K562 (cell line): Measurements from ENCODE around the gene ZSCAN21. TPM values are rescaled to one million over a fixed set of nuclear protein-coding genes. Genes with fewer than 3 reads are reported as not detected.

Source experiments
- CBX8 ChIP-seq: fragments of 200-600 bp; sonication (generic); IDR thresholded peaks from 2 replicates; pipeline ENCODE4 v1.6.1; 2012; ENCODE audit warnings: borderline replicate concordance, mixed run types, low read depth, mild to moderate bottlenecking, moderate library complexity, mixed read lengths, low read length, control low read depth, inconsistent platforms; ENCODE audit not compliant: poor library complexity, severe bottlenecking; ENCODE audit errors: extremely low read depth
- CEBPG ChIP-seq, 3 experiments: fragments of 200-800 bp in 1 of 3; sonication (Bioruptor generic) in 1 of 3; sonication (generic) in 1 of 3; formaldehyde crosslinking in 1 of 3; IDR thresholded peaks in 2 of 3; conservative IDR thresholded peaks in 1 of 3; 2 replicates each; pipeline versions ENCODE4 v1.6.1 to v1.8.0; 2016 to 2022; ENCODE audit warnings: missing compliant biosample characterization in 2 of 3, missing genetic modification characterization in 2 of 3, mild to moderate bottlenecking in 1 of 3, missing genetic modification reagents in 1 of 3
- COPS2 ChIP-seq: fragments of 450-650 bp; conservative IDR thresholded peaks from 2 replicates; pipeline ENCODE4 v1.6.1; 2016; ENCODE audit warnings: mild to moderate bottlenecking, moderate library complexity
- DMBX1 ChIP-seq: fragments of 250-450 bp; sonication (Bioruptor Pico); IDR thresholded peaks from 2 replicates; pipeline ENCODE4 v1.8.0; 2022; ENCODE audit warnings: inconsistent platforms, mild to moderate bottlenecking, moderate library complexity, borderline replicate concordance
- ELF1 ChIP-seq: fragments of 200-800 bp; sonication (Bioruptor generic); IDR thresholded peaks from 2 replicates; pipeline ENCODE4 v1.6.1; 2016; ENCODE audit warnings: missing genetic modification characterization, missing compliant biosample characterization
- KDM5B ChIP-seq: fragments of 200-600 bp; sonication (generic); IDR thresholded peaks from 2 replicates; pipeline ENCODE4 v1.6.1; 2012; ENCODE audit warnings: low read depth, mild to moderate bottlenecking, moderate library complexity, low read length, control low read depth, inconsistent platforms; ENCODE audit not compliant: insufficient replicate concordance
- NFIC ChIP-seq: fragments of 450-650 bp; IDR thresholded peaks from 2 replicates; pipeline ENCODE4 v1.6.1; 2017; ENCODE audit warnings: mild to moderate bottlenecking, inconsistent platforms
- RB1 ChIP-seq: fragments of 450-650 bp; IDR thresholded peaks from 2 replicates; pipeline ENCODE4 v1.6.1; 2017; ENCODE audit warnings: low read depth, mild to moderate bottlenecking
- RBM17 ChIP-seq: fragments of 200-400 bp; formaldehyde crosslinking; IDR thresholded peaks from 2 replicates; pipeline ENCODE4 v1.6.1; 2017; ENCODE audit warnings: low read depth, mild to moderate bottlenecking, low read length, borderline replicate concordance
- SIN3A ChIP-seq, 2 experiments: fragments of 150-350 bp in 1 of 2; IDR thresholded peaks; 2 replicates each; pipeline ENCODE4 v1.6.1; 2011 to 2016; ENCODE audit warnings: borderline replicate concordance in 2 of 2, low read depth in 2 of 2, low read length in 2 of 2, mild to moderate bottlenecking in 2 of 2, moderate library complexity in 2 of 2; ENCODE audit not compliant: control insufficient read depth in 1 of 2
- TOE1 ChIP-seq, 2 experiments: fragments of 450-650 bp in 1 of 2; sonication (generic) in 1 of 2; formaldehyde crosslinking in 1 of 2; IDR thresholded peaks; 2 replicates each; pipeline versions ENCODE4 v1.7.1 to v1.8.0; 2016 to 2022; ENCODE audit warnings: borderline replicate concordance in 2 of 2, mild to moderate bottlenecking in 2 of 2, antibody characterized with exemption in 1 of 2, inconsistent platforms in 1 of 2, low read depth in 1 of 2, missing genetic modification reagents in 1 of 2, moderate library complexity in 1 of 2
- ZC3H11A ChIP-seq: IDR thresholded peaks from 2 replicates; pipeline ENCODE4 v1.6.1; 2012; ENCODE audit warnings: low read depth, low read length, improper control_type of control experiment
- ZFP1 ChIP-seq: fragments of 450-650 bp; formaldehyde crosslinking; IDR thresholded peaks from 2 replicates; pipeline ENCODE4 v1.4.0; 2020; ENCODE audit warnings: mild to moderate bottlenecking, mixed read lengths
- ZNF24 ChIP-seq: fragments of 450-650 bp; IDR thresholded peaks from 2 replicates; pipeline ENCODE4 v1.6.1; 2016
- ZNF644 ChIP-seq: fragments of 200-800 bp; sonication (Bioruptor generic); IDR thresholded peaks from 2 replicates; pipeline ENCODE4 v1.6.1; 2016; ENCODE audit warnings: low read depth, missing genetic modification characterization, missing compliant biosample characterization
- polyA plus RNA-seq, 8 experiments: library from polyadenylated mRNA; depleted of rRNA in 4 of 8; stranded (reverse) in 5 of 8; unstranded in 3 of 8; fragments of >200 nt; fragmentation: Nextera tagmentation in 2 of 8; fragmentation: Illumina TruSeq in 1 of 8; extraction: Ambion mirVana in 2 of 8; extraction: Trizol in 1 of 8; gene quantifications; 2 replicates each; pipeline versions ENCODE4 v1.2.1 to v1.2.3, GENCODE V29; 2011 to 2014; ENCODE audit warnings: inconsistent platforms in 1 of 8, missing spikeins in 1 of 8
- total RNA-seq, 7 experiments: library from RNA; depleted of rRNA in 6 of 7; stranded (reverse); fragments of >200 nt in 6 of 7; fragmentation: Illumina TruSeq in 2 of 7; extraction: Trizol in 2 of 7; gene quantifications; 2 replicates each; pipeline versions ENCODE4 v1.2.1 to v1.2.3, GENCODE V29; 2011 to 2021; ENCODE audit warnings: low replicate concordance in 1 of 7
- TF ChIP-seq, protein P1 (sequence below): fragments of 450-650 bp; IDR thresholded peaks from 2 replicates; pipeline ENCODE4 v1.6.1; 2016; ENCODE audit warnings: mild to moderate bottlenecking
- TF ChIP-seq, protein P2 (sequence below): fragments of 250-450 bp; sonication (Bioruptor Pico); IDR thresholded peaks from 2 replicates; pipeline ENCODE4 v1.5.0; 2021; ENCODE audit warnings: mild to moderate bottlenecking, moderate library complexity
- TF ChIP-seq, protein P3 (sequence below): sonication (generic); formaldehyde crosslinking; IDR thresholded peaks from 2 replicates; pipeline ENCODE4 v1.8.1; 2023; ENCODE audit warnings: mild to moderate bottlenecking, missing genetic modification reagents

The ZSCAN21 gene
- total and polyA plus RNA-seq, 9 of the 15 experiments (the other 6 are each of a cell fraction or from before 2014, with no cell fraction given) = 5.9 to 15.5 (median 13.2) TPM

DNA sequence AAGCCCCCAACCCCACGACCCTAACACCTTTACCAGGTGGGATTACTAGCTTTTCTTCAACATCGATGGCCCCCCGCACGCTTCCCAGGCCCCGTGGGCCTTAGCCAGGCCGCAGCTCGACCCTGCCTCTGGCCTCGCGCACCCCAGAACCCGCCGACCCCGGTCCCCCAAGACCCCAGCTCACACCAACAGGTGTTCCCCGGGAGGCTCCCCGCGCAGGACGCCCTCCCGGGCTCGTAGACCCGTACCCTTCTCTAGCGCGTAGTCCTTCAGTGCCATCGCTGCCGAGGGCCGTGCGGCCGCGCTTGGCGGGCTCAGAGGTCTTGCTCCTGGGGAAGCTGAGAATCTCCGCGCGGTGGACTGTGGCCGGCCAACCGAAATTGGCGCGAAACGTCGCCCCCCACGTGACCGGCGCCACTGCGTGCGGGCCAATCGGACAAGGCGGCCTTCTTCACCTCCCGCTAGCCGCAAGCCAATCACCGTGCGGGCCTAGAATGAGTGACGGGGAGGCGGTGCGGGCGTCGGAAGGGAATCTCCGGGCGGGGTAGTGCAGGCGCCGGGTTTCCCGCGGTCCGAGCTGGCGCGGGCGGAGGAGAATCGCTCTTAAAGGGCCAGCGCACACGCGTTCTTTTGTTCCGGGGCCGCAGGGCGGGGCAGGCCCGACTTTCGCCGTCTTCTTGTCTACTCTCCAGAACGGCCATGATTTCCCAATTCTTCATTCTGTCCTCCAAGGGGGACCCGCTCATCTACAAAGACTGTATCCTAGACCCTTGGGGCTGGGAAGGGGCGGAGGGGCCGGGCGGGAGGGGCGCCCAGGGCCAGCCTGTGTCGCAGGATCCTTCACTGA is 51.7 kb downstream of the ZSCAN21 start, which contains the start of the genes AP4M1 and MCM7 (continued):
- TF ChIP-seq ZC3H11A (no peak), ZNF24 (no peak), KDM5B (peak; percentile 52), ZNF644 (tag) (no peak), NFIC (0 out of 2 replicates have a peak, but pooled peaks have one; percentile 29), DMBX1 (no peak), TOE1 (IDR thresholded peaks at IDR 0.05; ENCODE audit: borderline replicate concordance) (peak; percentile 97), TOE1 (CRISPR knock-in tag; IDR thresholded peaks at IDR 0.05; ENCODE audit: borderline replicate concordance, low read depth) (no peak), ZFP1 (CRISPR knock-in tag) (no peak), CEBPG (CRISPR knock-in tag; IDR thresholded peaks at IDR 0.05) (no peak; the same call in 1 of the 2 replicates), CEBPG (tag; conservative IDR thresholded peaks at IDR 0.05 in 1 of 2, IDR thresholded peaks at IDR 0.05 in 1 of 2) (peak in 1 of 2 experiments; percentile 19; a peak in 1 of 4 replicates), ELF1 (tag) (no peak), RB1 (peak; percentile 100), RBM17 (no peak), SIN3A (IDR thresholded peaks at IDR 0.05; ENCODE audit: borderline replicate concordance in 2 of 2, control insufficient read depth in 1 of 2, low read depth in 2 of 2, low read length in 2 of 2) (peak; percentile 19 to 71; a peak in 2 of 4 replicates), COPS2 (no peak), CBX8 (no peak)
- TF ChIP-seq, protein P1, sequence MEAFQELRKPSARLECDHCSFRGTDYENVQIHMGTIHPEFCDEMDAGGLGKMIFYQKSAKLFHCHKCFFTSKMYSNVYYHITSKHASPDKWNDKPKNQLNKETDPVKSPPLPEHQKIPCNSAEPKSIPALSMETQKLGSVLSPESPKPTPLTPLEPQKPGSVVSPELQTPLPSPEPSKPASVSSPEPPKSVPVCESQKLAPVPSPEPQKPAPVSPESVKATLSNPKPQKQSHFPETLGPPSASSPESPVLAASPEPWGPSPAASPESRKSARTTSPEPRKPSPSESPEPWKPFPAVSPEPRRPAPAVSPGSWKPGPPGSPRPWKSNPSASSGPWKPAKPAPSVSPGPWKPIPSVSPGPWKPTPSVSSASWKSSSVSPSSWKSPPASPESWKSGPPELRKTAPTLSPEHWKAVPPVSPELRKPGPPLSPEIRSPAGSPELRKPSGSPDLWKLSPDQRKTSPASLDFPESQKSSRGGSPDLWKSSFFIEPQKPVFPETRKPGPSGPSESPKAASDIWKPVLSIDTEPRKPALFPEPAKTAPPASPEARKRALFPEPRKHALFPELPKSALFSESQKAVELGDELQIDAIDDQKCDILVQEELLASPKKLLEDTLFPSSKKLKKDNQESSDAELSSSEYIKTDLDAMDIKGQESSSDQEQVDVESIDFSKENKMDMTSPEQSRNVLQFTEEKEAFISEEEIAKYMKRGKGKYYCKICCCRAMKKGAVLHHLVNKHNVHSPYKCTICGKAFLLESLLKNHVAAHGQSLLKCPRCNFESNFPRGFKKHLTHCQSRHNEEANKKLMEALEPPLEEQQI = no peak
- TF ChIP-seq, protein P2, sequence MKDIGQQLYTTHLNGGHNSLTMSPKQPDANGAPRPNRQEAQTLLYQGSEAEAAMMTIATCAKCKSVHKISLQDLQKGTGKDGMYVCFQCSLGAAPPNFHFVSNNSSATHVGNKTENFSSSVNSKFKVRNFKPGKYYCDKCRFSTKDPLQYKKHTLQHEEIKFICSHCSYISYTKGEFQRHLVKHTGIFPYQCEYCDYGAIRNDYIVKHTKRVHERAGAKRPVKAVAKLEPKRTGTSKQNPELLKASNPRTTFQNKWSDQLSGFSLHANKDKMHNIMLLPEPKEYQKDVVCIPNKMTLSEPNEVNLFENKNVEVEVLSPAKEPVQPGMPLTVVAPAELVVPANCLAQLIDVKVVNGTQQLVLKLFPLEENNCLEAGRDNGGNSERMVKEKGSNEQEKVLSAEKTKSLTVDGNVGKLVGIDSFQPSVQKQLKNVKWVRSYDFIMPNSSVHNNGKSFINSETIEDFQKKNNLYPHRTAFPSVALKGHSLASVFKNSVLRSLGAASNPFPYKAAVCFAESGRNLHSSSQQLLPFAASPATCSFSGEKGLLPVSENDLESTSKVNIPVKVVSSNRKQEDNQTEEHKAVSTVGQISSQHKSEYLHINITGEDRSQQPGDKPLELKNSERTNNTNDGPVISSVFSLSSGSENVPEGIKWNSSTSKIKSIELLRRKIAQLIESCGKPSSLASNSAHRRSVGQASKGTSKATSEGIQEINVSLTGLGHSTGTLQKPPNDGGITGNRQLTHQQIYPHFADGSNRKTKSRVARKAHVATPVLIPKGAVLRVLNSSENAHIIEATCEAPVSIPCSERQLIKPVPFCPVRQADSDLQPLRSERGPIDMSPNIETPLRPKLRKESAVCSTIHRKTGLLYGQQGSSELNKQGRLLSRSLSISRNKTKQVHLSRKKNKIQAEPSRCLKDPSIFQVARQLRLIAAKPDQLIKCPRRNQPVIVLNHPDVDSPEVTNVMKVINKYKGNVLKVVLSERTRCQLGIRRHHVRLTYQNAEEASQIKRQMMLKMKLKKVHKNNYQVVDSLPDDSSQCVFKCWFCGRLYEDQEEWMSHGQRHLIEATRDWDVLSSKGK (CRISPR knock-in tag) = no peak
- TF ChIP-seq, protein P3, sequence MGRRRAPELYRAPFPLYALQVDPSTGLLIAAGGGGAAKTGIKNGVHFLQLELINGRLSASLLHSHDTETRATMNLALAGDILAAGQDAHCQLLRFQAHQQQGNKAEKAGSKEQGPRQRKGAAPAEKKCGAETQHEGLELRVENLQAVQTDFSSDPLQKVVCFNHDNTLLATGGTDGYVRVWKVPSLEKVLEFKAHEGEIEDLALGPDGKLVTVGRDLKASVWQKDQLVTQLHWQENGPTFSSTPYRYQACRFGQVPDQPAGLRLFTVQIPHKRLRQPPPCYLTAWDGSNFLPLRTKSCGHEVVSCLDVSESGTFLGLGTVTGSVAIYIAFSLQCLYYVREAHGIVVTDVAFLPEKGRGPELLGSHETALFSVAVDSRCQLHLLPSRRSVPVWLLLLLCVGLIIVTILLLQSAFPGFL (CRISPR knock-in tag) = no peak; the same call in 1 of the 2 replicates
